ENCODE results near the gene UCP1. TPM values are rescaled to one million over a fixed set of nuclear protein-coding genes. Genes with fewer than 3 reads are reported as not detected.

Gene UCP1
- total and polyA plus RNA-seq, 7 donors, result 0.09 TPM; not detected in 6

- no peak for DNase-seq
- TF ChIP-seq, protein P1, sequence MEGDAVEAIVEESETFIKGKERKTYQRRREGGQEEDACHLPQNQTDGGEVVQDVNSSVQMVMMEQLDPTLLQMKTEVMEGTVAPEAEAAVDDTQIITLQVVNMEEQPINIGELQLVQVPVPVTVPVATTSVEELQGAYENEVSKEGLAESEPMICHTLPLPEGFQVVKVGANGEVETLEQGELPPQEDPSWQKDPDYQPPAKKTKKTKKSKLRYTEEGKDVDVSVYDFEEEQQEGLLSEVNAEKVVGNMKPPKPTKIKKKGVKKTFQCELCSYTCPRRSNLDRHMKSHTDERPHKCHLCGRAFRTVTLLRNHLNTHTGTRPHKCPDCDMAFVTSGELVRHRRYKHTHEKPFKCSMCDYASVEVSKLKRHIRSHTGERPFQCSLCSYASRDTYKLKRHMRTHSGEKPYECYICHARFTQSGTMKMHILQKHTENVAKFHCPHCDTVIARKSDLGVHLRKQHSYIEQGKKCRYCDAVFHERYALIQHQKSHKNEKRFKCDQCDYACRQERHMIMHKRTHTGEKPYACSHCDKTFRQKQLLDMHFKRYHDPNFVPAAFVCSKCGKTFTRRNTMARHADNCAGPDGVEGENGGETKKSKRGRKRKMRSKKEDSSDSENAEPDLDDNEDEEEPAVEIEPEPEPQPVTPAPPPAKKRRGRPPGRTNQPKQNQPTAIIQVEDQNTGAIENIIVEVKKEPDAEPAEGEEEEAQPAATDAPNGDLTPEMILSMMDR (IDR thresholded peaks at IDR 0.05), result no peak
- no peak for ATAC-seq
- Histone ChIP-seq H3K27ac (no peak overlapping the region), H3K4me3 (no peak overlapping the region), H3K36me3 (ENCODE audit: insufficient read depth in 1 of 2, low read depth in 1 of 2) (no peaks in the 10 kb centered on the region), H3K4me1 (no peaks in the 10 kb centered on the region), H3K9me3 (no peaks in the 10 kb centered on the region), H3K27me3 (ENCODE audit: insufficient read depth in 3 of 3, low read length in 2 of 3) (no peaks in the 10 kb centered on the region)
- 70 to 74% (median 72%) methylated on average over 3 of the region's 3 CpGs for WGBS, 3 donors
- intact Hi-C loops (cut with DNase I), result loop anchor here in 1 of 2 donors (5.0 kb wide), 1 partner anchor 255 kb away; no protein-coding TSS in a partner anchor
Measured at GRCh38 chr4:140611854-140612253, 43.1 kb upstream of the UCP1 start.

- no peak overlapping the region for H3K27ac ChIP-seq
- no peak overlapping the region for H3K4me3 ChIP-seq
- TF ChIP-seq, protein P1 (IDR thresholded peaks at IDR 0.05), result peak; percentile 50
- intact Hi-C loops (cut with DNase I), result loop anchor here in 1 of 2 donors (5.0 kb wide), 1 partner anchor 252 kb away; no protein-coding TSS in a partner anchor
- H3K9me3 ChIP-seq, result no peaks in the 10 kb centered on the region
- no peaks in the 10 kb centered on the region for H3K27me3 ChIP-seq (ENCODE audit: insufficient read depth in 3 of 3, low read length in 2 of 3)
- no peak for DNase-seq
- H3K36me3 ChIP-seq (ENCODE audit: insufficient read depth in 1 of 2, low read depth in 1 of 2), result no peaks in the 10 kb centered on the region
- peak in 3 of 4 donors; percentile 48 to 67 (median 61) for ATAC-seq
- no peaks in the 10 kb centered on the region for H3K4me1 ChIP-seq
- WGBS, 3 donors, result 12 to 23% (median 16%) methylated on average over 6 of the region's 6 CpGs
Measured at GRCh38 chr4:140609548-140610425, 41.0 kb upstream of the UCP1 start.

- H3K27ac ChIP-seq, result no peak overlapping the region
- 79 to 82% (median 82%) methylated on average over 4 of the region's 4 CpGs for WGBS, 3 donors
- no peak overlapping the region for H3K4me3 ChIP-seq
- no peaks in the 10 kb centered on the region for H3K27me3 ChIP-seq (ENCODE audit: insufficient read depth in 3 of 3, low read length in 2 of 3)
- intact Hi-C loops (cut with DNase I), result no loop called here
- H3K4me1 ChIP-seq, result no peaks in the 10 kb centered on the region
- no peaks in the 10 kb centered on the region for H3K9me3 ChIP-seq
- TF ChIP-seq, protein P1 (IDR thresholded peaks at IDR 0.05), result no peak
- H3K36me3 ChIP-seq (ENCODE audit: insufficient read depth in 1 of 2, low read depth in 1 of 2), result no peaks in the 10 kb centered on the region
- DNase-seq (no peak), ATAC-seq (no peak)
Measured at GRCh38 chr4:140607852-140608251, 39.1 kb upstream of the UCP1 start.

DNA sequence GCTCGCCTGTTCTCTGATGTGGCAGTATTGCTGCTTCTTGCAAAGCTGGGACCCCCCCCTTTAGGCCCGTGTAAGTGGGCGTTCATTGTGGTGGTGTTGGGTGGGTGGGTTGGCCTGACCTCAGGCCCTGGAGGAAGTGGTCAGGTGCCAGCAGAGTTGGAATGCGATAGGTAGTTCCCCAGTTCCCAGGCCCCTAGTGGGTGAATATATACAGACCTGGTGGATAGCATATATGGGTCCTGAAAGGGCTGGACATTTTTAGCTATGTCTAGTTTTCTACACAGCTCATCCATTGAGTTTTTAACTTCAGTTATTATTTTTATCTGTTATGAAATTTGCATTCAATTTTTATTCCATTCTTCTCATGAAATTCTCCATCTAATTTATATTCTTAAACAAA is 35.8 kb upstream of the UCP1 start:
- WGBS, 3 donors, result 85 to 90% (median 89%) methylated on average over 4 of the region's 4 CpGs
- TF ChIP-seq, protein P1 (IDR thresholded peaks at IDR 0.05), result no peak
- H3K9me3 ChIP-seq, result no peaks in the 10 kb centered on the region
- H3K4me3 ChIP-seq, result no peak overlapping the region
- no peak overlapping the region for H3K27ac ChIP-seq
- no peaks in the 10 kb centered on the region for H3K36me3 ChIP-seq (ENCODE audit: insufficient read depth in 1 of 2, low read depth in 1 of 2)
- intact Hi-C loops (cut with DNase I), result no loop called here
- no peak for ATAC-seq
- no peaks in the 10 kb centered on the region for H3K4me1 ChIP-seq
- no peak for DNase-seq
- peaks cover 0 to 2% (median 0%) of the 10 kb centered on the region in 3 donors for H3K27me3 ChIP-seq (ENCODE audit: insufficient read depth in 3 of 3, low read length in 2 of 3)
